H1 (cell line): ENCODE data around the gene ZBTB38. TPM values are rescaled to one million over a fixed set of nuclear protein-coding genes. Genes with fewer than 3 reads are reported as not detected.

Experiments used
- CTCF ChIA-PET: fragments of 300-600 bp; sonication (Branson Sonifier 250); formaldehyde crosslinking; loops from one replicate; lab custom pipeline; 2021; ENCODE audit not compliant: partially characterized antibody; lab: Charles Lee
- POLR2A ChIA-PET: fragments of 300-600 bp; sonication (Branson Sonifier 250); formaldehyde crosslinking; loops from one replicate; lab custom pipeline; 2021; ENCODE audit warnings: inconsistent platforms; ENCODE audit not compliant: partially characterized antibody; lab: Charles Lee
- DNase-seq, 2 experiments: peaks; one replicate each; pipeline versions ENCODE4 v3.0.0 to v3.0.0-alpha.2; 2010 to 2022; ENCODE audit warnings: low spot score in 2 of 2, low read depth in 1 of 2, mixed read lengths in 1 of 2
- FAIRE-seq: peaks from 2 replicates; lab custom pipeline; 2011; peaks lifted over from hg19 to GRCh38; lab: Jason Lieb, UNC
- H2AFZ ChIP-seq: 2 replicates; pipeline ENCODE4 v1.8.1; 2012; ENCODE audit warnings: low read length, inconsistent platforms
- H2AK5ac ChIP-seq: 2 replicates; pipeline ENCODE4 v1.6.1; 2013; ENCODE audit warnings: low read depth, low read length
- H2BK120ac ChIP-seq: replicated peaks from 2 replicates; pipeline ENCODE3; 2013; ENCODE audit warnings: low read depth, low read length, inconsistent platforms
- H2BK12ac ChIP-seq: 2 replicates; pipeline ENCODE4 v1.6.1; 2013; ENCODE audit warnings: low read depth, low read length
- H2BK15ac ChIP-seq: 2 replicates; pipeline ENCODE4 v1.6.1; 2013; ENCODE audit warnings: low read length
- H2BK20ac ChIP-seq: 2 replicates; pipeline ENCODE4 v1.6.1; 2013; ENCODE audit warnings: low read length
- H2BK5ac ChIP-seq: 2 replicates; pipeline ENCODE4 v1.6.1; 2013; ENCODE audit warnings: low read depth, low read length
- H3K14ac ChIP-seq: 2 replicates; pipeline ENCODE4 v1.6.1; 2013; ENCODE audit warnings: inconsistent platforms; ENCODE audit not compliant: insufficient read length
- H3K18ac ChIP-seq: 2 replicates; pipeline ENCODE4 v1.6.1; 2013; ENCODE audit warnings: low read length; ENCODE audit errors: extremely low read depth
- H3K23ac ChIP-seq: 2 replicates; pipeline ENCODE4 v1.6.1; 2013; ENCODE audit warnings: inconsistent platforms; ENCODE audit not compliant: insufficient read length
- H3K23me2 ChIP-seq: 2 replicates; pipeline ENCODE4 v1.6.1; 2013; ENCODE audit warnings: low read depth, low read length
- H3K27ac ChIP-seq: 2 replicates; pipeline ENCODE4 v1.6.1; 2011; ENCODE audit warnings: low read depth, low read length, inconsistent platforms
- H3K27me3 ChIP-seq, 4 experiments: replicated peaks in 1 of 4; 1 replicate in 1 of 4; 2 replicates in 3 of 4; pipeline versions ENCODE4 v1.6.1 to v1.8.1; 2011 to 2013; ENCODE audit warnings: low read length in 3 of 4, mild to moderate bottlenecking in 3 of 4, inconsistent platforms in 2 of 4, mixed read lengths in 2 of 4, moderate library complexity in 1 of 4; ENCODE audit not compliant: control insufficient read depth in 3 of 4, insufficient read depth in 3 of 4; ENCODE audit errors: extremely low read depth in 1 of 4
- H3K36me3 ChIP-seq, 4 experiments: 2 replicates each; pipeline versions ENCODE4 v1.6.1 to v1.8.1; 2011 to 2013; ENCODE audit warnings: mild to moderate bottlenecking in 4 of 4, low read length in 3 of 4, moderate library complexity in 2 of 4, control low read depth in 1 of 4, inconsistent platforms in 1 of 4; ENCODE audit not compliant: insufficient read depth in 4 of 4, control insufficient read depth in 2 of 4
- H3K4ac ChIP-seq: replicated peaks from 2 replicates; pipeline ENCODE3; 2013; ENCODE audit warnings: low read length, low read depth, mixed read lengths, inconsistent platforms; ENCODE audit not compliant: insufficient read length
- H3K4me1 ChIP-seq, 4 experiments: replicated peaks in 1 of 4; 1 replicate in 1 of 4; 2 replicates in 3 of 4; pipeline versions ENCODE4 v1.6.1 to v1.8.1; 2011 to 2013; ENCODE audit warnings: low read length in 3 of 4, inconsistent platforms in 2 of 4, mixed read lengths in 1 of 4; ENCODE audit not compliant: insufficient read depth in 4 of 4, control insufficient read depth in 3 of 4
- H3K4me2 ChIP-seq, 2 experiments: 2 replicates each; pipeline versions ENCODE4 v1.6.1 to v1.8.1; 2011 to 2013; ENCODE audit warnings: low read depth in 2 of 2, low read length in 2 of 2, control low read depth in 1 of 2, inconsistent platforms in 1 of 2, mild to moderate bottlenecking in 1 of 2; ENCODE audit not compliant: insufficient read depth in 1 of 2
- H3K4me3 ChIP-seq, 4 experiments: fragments of 200-600, 300-600 bp in 1 of 4; sonication (generic), shearing (Covaris generic), sonication (Bioruptor Twin) in 1 of 4; 2 replicates each; pipeline versions ENCODE4 v1.5.1 to v1.8.1; 2011 to 2016; ENCODE audit warnings: low read length in 4 of 4, low read depth in 3 of 4, control low read depth in 2 of 4, inconsistent platforms in 2 of 4, mild to moderate bottlenecking in 2 of 4, mixed read lengths in 1 of 4, moderate library complexity in 1 of 4; ENCODE audit not compliant: insufficient read depth in 2 of 4; ENCODE audit errors: extremely low read depth in 1 of 4
- H3K56ac ChIP-seq: replicated peaks from 2 replicates; pipeline ENCODE3; 2013; ENCODE audit warnings: low read depth, mild to moderate bottlenecking, mixed read lengths, low read length, inconsistent platforms; ENCODE audit not compliant: insufficient read length
- H3K79me1 ChIP-seq: 2 replicates; pipeline ENCODE4 v1.6.1; 2013; ENCODE audit warnings: low read depth, low read length, control low read depth
- H3K79me2 ChIP-seq, 2 experiments: 2 replicates each; pipeline versions ENCODE4 v1.6.1 to v1.8.1; 2012 to 2013; ENCODE audit warnings: low read length in 2 of 2, mild to moderate bottlenecking in 2 of 2, inconsistent platforms in 1 of 2; ENCODE audit not compliant: insufficient read depth in 2 of 2, control insufficient read depth in 1 of 2
- H3K9ac ChIP-seq, 4 experiments: replicated peaks in 1 of 4; 1 replicate in 1 of 4; 2 replicates in 3 of 4; pipeline versions ENCODE4 v1.6.1 to v1.8.1; 2011 to 2013; ENCODE audit warnings: low read depth in 3 of 4, low read length in 3 of 4, control low read depth in 2 of 4, mild to moderate bottlenecking in 2 of 4, moderate library complexity in 2 of 4, inconsistent platforms in 1 of 4; ENCODE audit errors: extremely low read depth in 1 of 4
- H3K9me3 ChIP-seq, 2 experiments: 2 replicates each; pipeline versions ENCODE4 v1.6.1 to v1.8.1; 2012 to 2013; ENCODE audit warnings: mild to moderate bottlenecking in 2 of 2, moderate library complexity in 2 of 2, control low read depth in 1 of 2, inconsistent platforms in 1 of 2, low read depth in 1 of 2, low read length in 1 of 2, mixed read lengths in 1 of 2; ENCODE audit not compliant: insufficient read depth in 2 of 2
- H4K20me1 ChIP-seq, 2 experiments: replicated peaks in 1 of 2; 2 replicates each; pipeline versions ENCODE3 to v1.8.1; 2011 to 2013; ENCODE audit warnings: inconsistent platforms in 2 of 2, low read length in 2 of 2, mild to moderate bottlenecking in 1 of 2; ENCODE audit not compliant: insufficient read depth in 2 of 2, control insufficient read depth in 1 of 2
- H4K5ac ChIP-seq: 2 replicates; pipeline ENCODE4 v1.6.1; 2013; ENCODE audit warnings: low read length, low read depth, mixed read lengths, inconsistent platforms; ENCODE audit not compliant: insufficient read length
- H4K8ac ChIP-seq: 2 replicates; pipeline ENCODE4 v1.8.0; 2013; ENCODE audit warnings: mild to moderate bottlenecking, moderate library complexity, low read length, inconsistent platforms; ENCODE audit not compliant: insufficient read depth; ENCODE audit errors: extremely low read depth
- H4K91ac ChIP-seq: replicated peaks from 2 replicates; pipeline ENCODE3; 2013; ENCODE audit warnings: low read length, mixed read lengths, inconsistent platforms; ENCODE audit not compliant: insufficient read length
- BRCA1 ChIP-seq: IDR thresholded peaks from 2 replicates; pipeline ENCODE4 v1.6.1; 2012; ENCODE audit warnings: low read depth, low read length, improper control_type of control experiment
- CTBP2 ChIP-seq: IDR thresholded peaks from 2 replicates; pipeline ENCODE4 v1.7.0; 2011; ENCODE audit warnings: borderline replicate concordance, mild to moderate bottlenecking, moderate library complexity, mixed read lengths, low read length; ENCODE audit not compliant: insufficient read depth, insufficient read length
- POLR2AphosphoS5 ChIP-seq: IDR thresholded peaks from 2 replicates; pipeline ENCODE4 v1.6.1; 2011; ENCODE audit warnings: low read depth, low read length
- RFX5 ChIP-seq: IDR thresholded peaks from 2 replicates; pipeline ENCODE4 v1.6.1; 2011; ENCODE audit warnings: low read depth, low read length, improper control_type of control experiment, borderline replicate concordance
- RXRA ChIP-seq: IDR thresholded peaks from 2 replicates; pipeline ENCODE4 v1.6.1; 2011; ENCODE audit warnings: low read depth, mild to moderate bottlenecking, low read length, moderate library complexity; ENCODE audit not compliant: insufficient read depth
- SIRT6 ChIP-seq: IDR thresholded peaks from one replicate; pipeline ENCODE4 v1.7.1; 2012; ENCODE audit warnings: low read length, inconsistent platforms
- SP4 ChIP-seq: IDR thresholded peaks from 2 replicates; pipeline ENCODE4 v1.6.1; 2012; ENCODE audit warnings: low read length, inconsistent platforms
- SRF ChIP-seq: IDR thresholded peaks from 2 replicates; pipeline ENCODE4 v1.6.1; 2011; ENCODE audit warnings: mild to moderate bottlenecking, low read depth, low read length, moderate library complexity
- TBP ChIP-seq: IDR thresholded peaks from 2 replicates; pipeline ENCODE4 v1.6.1; 2011; ENCODE audit warnings: low read depth, low read length, improper control_type of control experiment
- WGBS, 2 experiments: shearing (Covaris generic) in 1 of 2; methylation state at CpG; one replicate each; pipeline versions ENCODE4 v1.1.6 to v1.1.7; 2013 to 2015; ENCODE audit warnings: low lambda C conversion rate in 2 of 2, mixed read lengths in 2 of 2, inconsistent platforms in 1 of 2, low coverage in 1 of 2, missing lambda C conversion rate in 1 of 2; ENCODE audit not compliant: insufficient replicate concordance in 2 of 2, insufficient coverage in 1 of 2, insufficient read length in 1 of 2; ENCODE audit errors: extremely low coverage in 1 of 2, missing lambda C conversion rate in 1 of 2; 5-methylcytosine and 5-hydroxymethylcytosine counted together
- polyA plus RNA-seq, 7 experiments: library from polyadenylated mRNA; depleted of rRNA in 3 of 7; stranded (reverse) in 5 of 7; unstranded in 2 of 7; fragments of >200 nt in 5 of 7; fragments of 200-250 nt in 2 of 7; gene quantifications; 1 replicate in 5 of 7; 2 replicates in 1 of 7; 4 replicates in 1 of 7; pipeline versions ENCODE4 v1.2.1 to v1.2.3, GENCODE V29; 2011 to 2013; ENCODE audit warnings: missing spikeins in 2 of 7, mixed read lengths in 2 of 7
- total RNA-seq: library from RNA; stranded (reverse); fragmentation: NEBNext Ultra II Directional; extraction: Animal tissue kit (Norgen Biotek cat#: 25700); gene quantifications from 2 replicates; pipeline ENCODE4 v1.2.1, GENCODE V29; 2021
- TF ChIP-seq, protein P1 (sequence below), 3 experiments: IDR thresholded peaks; 1 replicate in 2 of 3; 2 replicates in 1 of 3; pipeline versions ENCODE4 v1.5.1 to v1.6.1; 2011; ENCODE audit warnings: low read length in 3 of 3, mild to moderate bottlenecking in 3 of 3, inconsistent platforms in 2 of 3, low read depth in 1 of 3, moderate library complexity in 1 of 3; ENCODE audit not compliant: insufficient read depth in 1 of 3; ENCODE audit errors: control extremely low read depth in 1 of 3

ZBTB38 gene
- total and polyA plus RNA-seq, 2 of the 8 experiments (the other 6 are each of a cell fraction or from before 2014, with no cell fraction given): 4.4 to 10.5 TPM

DNA sequence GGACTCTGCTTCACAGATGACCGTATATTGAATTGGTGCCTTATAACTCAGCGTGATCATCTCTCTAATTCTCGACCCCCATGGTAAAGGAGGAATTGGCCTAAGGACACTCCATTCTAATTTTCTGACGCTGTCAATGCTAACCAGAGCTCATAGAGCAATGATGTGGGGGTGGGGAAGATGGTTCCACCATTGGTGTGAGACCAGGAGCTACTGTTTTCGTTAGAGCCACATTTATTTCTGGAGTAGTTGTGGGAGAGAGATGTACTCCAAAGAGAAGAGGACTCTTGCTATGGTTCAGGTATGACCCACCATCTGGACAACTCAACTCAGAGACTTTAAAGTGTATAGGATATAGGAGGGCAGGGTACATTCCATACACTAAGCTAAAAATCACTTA lies 16.3 kb downstream of the ZBTB38 start:
- H3K27ac ChIP-seq: no peak overlapping the region
- ChIA-PET CTCF (interaction anchor here (0.6 to 5.4 kb wide), 11 partner anchors 9 to 72 kb away, joined by 3 to 31 read pairs (median 5); no protein-coding TSS in a partner anchor), POLR2A (interaction anchor here (1.3 to 1.4 kb wide), 2 partner anchors 16 to 40 kb away, joined by 3 to 4 read pairs; no protein-coding TSS in a partner anchor)
- no peaks in the 10 kb centered on the region; the same call in 1 of the 2 replicates for H3K23me2 ChIP-seq
- H3K9me3 ChIP-seq: no peaks in the 10 kb centered on the region
- H3K79me2 ChIP-seq: no peaks in the 10 kb centered on the region
- no peak overlapping the region for H3K23ac ChIP-seq
- no peak overlapping the region for H2AFZ ChIP-seq
- H2BK5ac ChIP-seq: no peak overlapping the region
- H3K56ac ChIP-seq: no peak overlapping the region
- WGBS, 2 experiments: 85% methylated on average over 5 of the region's 5 CpGs; no CpG with 5 or more reads in 1 of the 2 experiments
- no peak overlapping the region for H3K14ac ChIP-seq
- no peaks in the 10 kb centered on the region for H3K27me3 ChIP-seq
- DNase-seq (no peak), FAIRE-seq (no peak)
- H3K18ac ChIP-seq: no peak overlapping the region
- no peaks in the 10 kb centered on the region; the same call in 1 of the 2 replicates for H3K79me1 ChIP-seq
- H2BK15ac ChIP-seq: no peak overlapping the region
- no peak overlapping the region for H3K4ac ChIP-seq
- no peak overlapping the region for H2AK5ac ChIP-seq
- H3K9ac ChIP-seq: no peak overlapping the region
- no peak overlapping the region for H4K91ac ChIP-seq
- no peak overlapping the region for H4K5ac ChIP-seq
- TF ChIP-seq BRCA1: no peak
- TF ChIP-seq POLR2AphosphoS5: no peak
- TF ChIP-seq, protein P1, sequence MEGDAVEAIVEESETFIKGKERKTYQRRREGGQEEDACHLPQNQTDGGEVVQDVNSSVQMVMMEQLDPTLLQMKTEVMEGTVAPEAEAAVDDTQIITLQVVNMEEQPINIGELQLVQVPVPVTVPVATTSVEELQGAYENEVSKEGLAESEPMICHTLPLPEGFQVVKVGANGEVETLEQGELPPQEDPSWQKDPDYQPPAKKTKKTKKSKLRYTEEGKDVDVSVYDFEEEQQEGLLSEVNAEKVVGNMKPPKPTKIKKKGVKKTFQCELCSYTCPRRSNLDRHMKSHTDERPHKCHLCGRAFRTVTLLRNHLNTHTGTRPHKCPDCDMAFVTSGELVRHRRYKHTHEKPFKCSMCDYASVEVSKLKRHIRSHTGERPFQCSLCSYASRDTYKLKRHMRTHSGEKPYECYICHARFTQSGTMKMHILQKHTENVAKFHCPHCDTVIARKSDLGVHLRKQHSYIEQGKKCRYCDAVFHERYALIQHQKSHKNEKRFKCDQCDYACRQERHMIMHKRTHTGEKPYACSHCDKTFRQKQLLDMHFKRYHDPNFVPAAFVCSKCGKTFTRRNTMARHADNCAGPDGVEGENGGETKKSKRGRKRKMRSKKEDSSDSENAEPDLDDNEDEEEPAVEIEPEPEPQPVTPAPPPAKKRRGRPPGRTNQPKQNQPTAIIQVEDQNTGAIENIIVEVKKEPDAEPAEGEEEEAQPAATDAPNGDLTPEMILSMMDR (IDR thresholded peaks at IDR 0.05; ENCODE audit: control extremely low read depth in 1 of 3, insufficient read depth in 1 of 3, low read depth in 1 of 3, low read length in 3 of 3): no peak
- TF ChIP-seq CTBP2: no peak
- no peak for TF ChIP-seq SRF
- TF ChIP-seq TBP: no peak
- TF ChIP-seq SP4: no peak
- no peak for TF ChIP-seq RFX5
- no peak for TF ChIP-seq SIRT6
- no peak for TF ChIP-seq RXRA
- no peak overlapping the region for H3K4me2 ChIP-seq
- H3K36me3 ChIP-seq: no peaks in the 10 kb centered on the region
- no peak overlapping the region for H4K8ac ChIP-seq
- H2BK12ac ChIP-seq: no peak overlapping the region
- no peak overlapping the region for H2BK120ac ChIP-seq
- no peak overlapping the region for H3K4me3 ChIP-seq
- H2BK20ac ChIP-seq: no peak overlapping the region
- H3K4me1 ChIP-seq: peaks cover 0 to 11% (median 5%) of the 10 kb centered on the region in 4 experiments; a peak in 4 of 7 replicates
- no peaks in the 10 kb centered on the region for H4K20me1 ChIP-seq
